Measurements from ENCODE around the gene SIK2.
"Not testable (repeated sequence)": the region's sequence is repeated elsewhere in the genome, so short reads cannot be mapped to it uniquely, and the experiment has no call there.

Gene SIK2

DNA sequence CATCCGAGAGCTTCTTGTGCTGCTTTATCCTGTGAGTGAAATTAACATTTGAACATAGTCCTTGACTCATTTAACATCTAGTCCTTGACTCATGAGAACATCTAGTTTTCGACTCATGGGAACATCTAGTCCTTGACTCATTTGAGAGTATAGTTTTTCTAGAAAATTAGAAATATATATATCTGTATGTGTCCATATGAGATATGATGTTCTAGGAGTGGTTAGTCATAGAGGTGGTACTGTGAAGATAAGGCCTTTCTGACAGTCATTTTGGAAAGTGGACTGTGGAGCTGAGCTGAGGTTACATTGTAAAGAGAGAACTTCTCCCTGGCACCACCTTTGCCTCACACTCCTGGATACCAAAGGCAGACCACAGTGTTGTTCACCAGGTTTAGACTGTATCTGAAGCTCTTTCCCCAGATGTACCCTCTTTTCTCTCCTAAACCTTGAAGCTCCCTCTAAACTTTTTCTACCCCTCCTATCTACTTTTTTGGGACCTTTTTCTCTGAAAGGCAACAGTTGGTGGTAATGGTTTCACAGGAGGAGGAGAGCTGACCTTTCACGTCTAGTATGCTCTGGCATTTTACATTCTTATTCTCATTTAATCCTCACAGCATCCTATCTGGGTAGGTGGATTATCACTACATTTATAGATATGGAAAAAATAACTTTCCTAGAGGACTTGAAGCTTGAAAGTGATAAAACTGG is 96.8 kb downstream of the SIK2 start:
- DNase-seq (ENCODE audit: low read depth in 2 of 2), result no peak

DNA sequence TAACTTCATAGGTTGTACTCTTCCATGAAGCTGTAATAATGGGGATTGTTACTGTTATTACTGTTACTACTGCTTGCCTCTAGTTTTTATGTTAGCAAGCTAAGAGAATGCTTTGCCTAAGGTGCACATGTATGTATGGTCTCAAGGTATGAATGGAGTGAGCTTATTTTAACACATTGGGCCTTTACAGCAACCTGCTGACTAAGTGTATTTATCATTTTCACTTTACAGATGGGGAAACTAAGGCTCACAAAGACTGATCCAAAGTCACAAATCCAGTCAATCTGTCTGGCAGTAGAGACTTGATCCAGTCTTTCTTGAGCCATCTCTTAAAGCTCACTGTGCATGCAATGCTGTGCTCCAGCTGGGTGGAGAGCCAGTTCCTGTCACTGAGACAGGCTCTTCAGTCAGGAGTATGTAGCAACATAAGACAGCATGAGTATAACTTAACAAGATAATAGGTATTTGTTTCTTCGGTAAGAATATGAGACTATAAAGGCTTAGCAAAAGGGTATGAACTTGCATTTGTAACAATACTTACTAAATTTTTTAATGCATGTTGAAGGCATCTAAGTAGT is 97.4 kb downstream of the SIK2 start:
- DNase-seq (ENCODE audit: low read depth in 2 of 2), result no peak

DNA sequence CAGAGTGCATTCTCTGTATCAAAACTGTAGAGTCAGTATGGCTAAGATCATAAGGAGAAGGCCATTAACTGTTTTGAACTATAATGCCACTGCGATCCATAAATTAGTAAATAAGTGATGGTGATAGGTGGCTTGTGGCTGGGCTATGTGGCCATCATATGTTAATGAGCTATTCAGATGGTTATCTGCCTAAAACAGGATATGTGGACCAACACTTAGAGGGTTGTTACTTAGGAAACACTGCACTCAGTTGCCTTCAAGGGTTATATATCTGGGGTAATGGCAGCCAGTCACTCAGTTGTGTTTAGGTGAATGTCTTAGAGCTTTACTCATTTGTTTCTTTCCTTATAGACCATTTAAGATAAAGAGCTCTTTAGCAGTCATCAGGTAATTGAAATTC is 97.9 kb downstream of the SIK2 start:
- no peak for DNase-seq (ENCODE audit: low read depth in 2 of 2)

DNA sequence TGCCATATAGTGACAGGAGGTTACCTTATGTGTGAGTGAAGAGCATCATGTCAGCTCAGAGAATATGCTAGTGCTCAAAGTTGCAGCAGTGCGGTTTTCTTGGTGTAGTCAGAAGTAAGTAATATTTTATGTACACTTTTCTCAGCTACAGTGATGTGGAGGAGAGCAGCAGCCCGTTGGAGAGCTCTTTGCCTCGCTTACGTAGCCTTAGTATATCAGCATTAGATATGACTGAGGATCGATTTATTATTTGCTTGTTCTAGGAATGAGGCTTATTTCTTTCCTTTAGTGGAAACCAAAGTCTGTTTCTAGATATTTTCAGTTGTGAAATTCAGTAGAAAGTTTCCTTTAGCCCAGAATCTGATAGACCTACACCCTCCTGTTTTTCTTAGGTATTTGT is 100.4 kb downstream of the SIK2 start:
- no peak for DNase-seq (ENCODE audit: low read depth in 2 of 2)

DNA sequence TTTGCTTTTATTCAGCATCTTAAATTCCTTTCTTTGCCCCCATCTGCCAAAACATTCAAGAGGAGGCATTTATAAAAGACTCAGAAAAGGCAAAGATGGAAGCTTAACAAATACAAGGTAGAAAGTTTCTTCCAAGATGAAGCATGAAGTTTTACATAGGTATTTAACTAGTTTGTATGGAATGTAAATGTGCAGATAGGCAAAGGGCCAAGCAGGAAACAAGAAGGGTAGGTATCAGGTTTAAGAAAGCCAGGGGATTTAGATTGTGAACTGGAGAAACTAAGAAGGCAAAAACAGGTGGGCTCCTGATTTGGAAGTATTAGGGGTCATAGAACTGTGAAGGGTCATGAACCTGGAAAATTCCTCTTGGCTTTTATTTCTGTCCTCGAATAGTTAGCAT is 101.3 kb downstream of the SIK2 start:
- DNase-seq (ENCODE audit: low read depth in 2 of 2), result no peak

DNA sequence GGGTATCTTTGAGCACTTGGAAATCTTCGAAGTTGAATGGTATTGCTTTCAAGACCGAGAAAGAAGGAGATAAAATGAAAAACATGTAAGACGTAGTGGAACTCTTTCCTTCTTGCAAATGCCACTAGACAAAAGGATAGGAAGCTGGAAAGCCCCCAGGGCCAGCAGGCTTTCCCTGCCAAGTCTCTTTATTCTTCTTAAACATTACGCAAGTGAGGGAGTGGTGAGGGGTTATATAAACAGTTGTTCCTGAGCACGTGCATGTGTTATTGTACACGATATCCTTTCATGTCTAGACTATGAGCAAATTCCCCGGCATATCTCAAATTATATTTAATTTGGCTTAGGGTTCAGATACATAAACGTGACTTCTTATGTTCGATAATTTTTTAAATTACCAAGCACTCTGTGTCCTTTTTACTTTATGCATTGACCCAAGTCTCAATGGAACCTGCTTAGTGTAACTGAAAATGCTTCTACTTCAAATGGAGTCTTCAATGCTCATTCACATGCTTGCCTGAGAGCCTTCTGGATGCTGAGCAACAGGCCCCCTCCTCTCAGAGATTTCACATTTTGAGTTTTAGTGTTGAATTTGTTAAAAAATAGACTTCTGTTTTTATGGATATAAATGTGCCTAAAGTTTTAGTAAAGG is 104.9 kb downstream of the SIK2 start:
- DNase-seq (ENCODE audit: low read depth in 2 of 2), result no peak

DNA sequence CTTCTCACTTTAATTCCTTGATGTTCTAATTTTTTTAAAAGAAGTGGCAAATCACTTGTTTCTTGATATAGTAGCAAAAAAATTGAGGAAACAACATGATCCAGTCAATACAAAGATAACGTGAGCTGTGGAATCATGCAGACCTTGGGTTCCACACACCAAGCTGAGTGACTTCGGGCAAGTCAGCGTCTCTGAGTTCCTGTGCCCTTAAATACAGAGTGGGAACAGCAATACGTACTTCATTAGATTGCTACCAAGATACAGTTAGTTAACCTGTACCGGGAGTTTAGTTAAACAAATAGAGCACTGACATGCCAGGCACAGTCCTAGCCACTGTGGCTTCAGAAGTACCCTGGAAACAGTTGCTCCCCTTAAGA is 105.4 kb downstream of the SIK2 start:
- no peak for DNase-seq (ENCODE audit: low read depth in 2 of 2)

DNA sequence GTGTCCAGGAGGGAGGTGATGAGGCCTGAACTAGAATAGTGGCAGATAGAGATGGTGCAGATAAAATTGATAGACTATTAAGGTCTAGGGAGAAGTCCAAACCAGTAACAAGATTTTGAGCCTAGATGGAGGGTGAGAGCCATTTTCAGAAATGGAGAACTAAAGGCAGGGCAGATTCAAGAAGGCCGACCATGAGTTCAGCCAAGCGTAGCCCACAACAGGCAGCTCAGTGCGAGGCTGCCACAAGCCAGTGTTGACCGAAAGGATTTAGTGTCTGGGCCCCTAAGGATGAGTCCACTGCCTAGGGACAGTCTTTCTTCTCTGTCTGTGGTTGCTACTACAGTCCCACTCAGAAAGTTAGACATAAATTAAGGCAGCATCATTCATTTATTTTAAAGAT is 112.3 kb downstream of the SIK2 start:
- DNase-seq (ENCODE audit: low read depth in 2 of 2), result no peak

DNA sequence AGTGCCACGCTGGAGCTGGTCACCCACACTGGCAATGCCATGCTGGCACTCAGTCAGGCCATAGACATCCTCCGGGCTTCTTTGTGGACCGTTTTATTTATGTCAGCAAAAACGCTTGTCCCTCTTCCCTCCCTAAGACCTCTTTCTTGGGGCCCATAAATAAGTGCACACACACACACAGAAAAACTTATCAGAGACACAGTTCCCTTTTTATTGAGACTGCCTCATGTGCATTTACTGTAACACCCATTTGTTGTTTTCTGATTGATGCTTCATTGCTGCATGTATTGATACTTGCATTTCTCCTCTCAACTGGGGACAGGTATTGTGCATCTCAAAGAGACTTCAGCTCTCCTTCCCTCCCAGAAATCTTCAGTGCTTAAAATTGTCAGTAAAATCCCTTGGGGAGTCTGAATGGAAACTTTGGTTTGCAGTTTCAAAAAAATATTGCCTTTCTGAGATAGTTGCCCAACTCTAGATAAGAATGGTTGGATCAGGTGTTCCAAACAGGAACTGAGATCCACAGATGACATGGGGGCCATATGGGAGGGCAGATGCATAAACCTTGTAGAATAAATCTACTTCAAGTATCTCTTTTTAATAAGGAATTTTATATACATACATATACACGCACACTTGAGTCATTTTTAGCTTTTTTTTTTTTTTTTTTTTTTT is 113.0 kb downstream of the SIK2 start:
- no peak for DNase-seq (ENCODE audit: low read depth in 2 of 2)

DNA sequence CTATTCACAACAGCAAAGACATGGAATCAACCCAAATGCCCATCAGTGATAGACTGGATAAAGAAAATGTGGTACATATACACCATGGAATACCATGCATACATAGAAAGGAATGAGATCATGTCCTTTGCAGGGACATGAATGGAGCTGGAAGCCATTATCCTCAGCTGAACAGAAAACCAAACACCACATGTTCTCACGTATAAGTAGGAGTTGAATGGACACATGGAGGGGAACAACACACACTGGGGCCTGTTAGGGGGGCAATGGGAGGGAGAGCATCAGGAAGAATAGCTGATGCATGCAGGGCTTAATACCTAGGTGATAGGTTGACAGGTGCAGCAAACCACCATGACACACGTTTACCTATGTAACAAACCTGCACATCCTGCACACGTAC is 115.4 kb downstream of the SIK2 start:
- DNase-seq (ENCODE audit: low read depth in 2 of 2), result not testable (repeated sequence)

DNA sequence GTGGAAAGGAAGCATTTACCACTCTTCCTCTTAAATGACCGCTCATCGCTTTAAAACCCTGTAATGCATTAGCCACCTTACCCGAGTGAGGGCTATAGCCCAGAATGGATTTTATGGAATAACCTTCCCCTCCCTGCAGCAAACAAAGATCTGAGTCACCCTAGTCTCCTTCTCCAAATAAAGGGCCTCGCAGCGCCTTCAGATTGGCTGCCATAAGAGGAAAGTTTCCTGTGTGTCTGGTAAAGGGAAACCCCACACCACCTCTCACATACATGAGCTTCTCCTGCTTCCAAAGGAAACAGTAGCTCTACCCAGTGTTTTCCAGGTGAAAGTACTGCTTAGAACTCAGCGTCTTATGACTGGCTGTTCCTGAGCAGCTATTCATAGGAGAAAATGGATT is 116.2 kb downstream of the SIK2 start:
- no peak for DNase-seq (ENCODE audit: low read depth in 2 of 2)

DNA sequence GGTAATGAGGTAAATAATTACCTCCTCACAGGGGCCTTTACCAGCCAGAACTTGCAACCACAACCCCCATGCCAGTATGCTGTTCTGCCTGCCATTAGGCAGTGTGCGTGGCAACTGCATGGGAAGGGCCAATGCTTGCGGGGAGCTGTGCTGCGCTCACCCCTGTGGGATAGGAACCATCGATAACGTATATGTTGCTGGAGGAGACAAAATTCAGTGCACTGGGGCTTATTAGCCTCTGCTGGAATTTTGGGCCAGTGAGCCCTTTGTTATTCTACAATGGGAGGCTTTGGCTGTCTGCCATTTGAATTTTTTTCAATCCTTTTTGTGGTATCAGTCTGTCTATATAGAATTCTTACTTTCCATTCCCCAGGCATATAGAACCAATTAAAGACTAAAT is 116.6 kb downstream of the SIK2 start:
- DNase-seq (ENCODE audit: low read depth in 2 of 2), result no peak

DNA sequence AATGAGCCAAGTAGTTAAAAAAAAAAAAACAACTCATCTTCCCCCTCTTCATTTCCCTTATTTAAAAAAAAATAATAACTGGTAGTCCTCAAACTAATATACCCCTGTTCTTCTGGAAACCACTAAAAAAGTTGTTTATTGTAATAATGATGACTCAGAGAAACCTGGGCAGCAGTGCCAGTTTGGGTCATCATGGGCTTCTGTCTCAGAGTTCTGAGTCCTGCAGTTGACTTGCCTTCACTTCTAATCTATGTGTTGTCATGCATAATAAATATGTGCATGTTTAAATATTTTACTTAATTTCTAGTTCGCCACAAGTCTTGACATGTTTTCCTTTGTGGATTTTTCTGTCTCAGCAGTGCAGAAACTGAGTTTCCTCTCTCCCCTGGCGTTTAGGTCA is 117.1 kb downstream of the SIK2 start:
- DNase-seq (ENCODE audit: low read depth in 2 of 2), result no peak

DNA sequence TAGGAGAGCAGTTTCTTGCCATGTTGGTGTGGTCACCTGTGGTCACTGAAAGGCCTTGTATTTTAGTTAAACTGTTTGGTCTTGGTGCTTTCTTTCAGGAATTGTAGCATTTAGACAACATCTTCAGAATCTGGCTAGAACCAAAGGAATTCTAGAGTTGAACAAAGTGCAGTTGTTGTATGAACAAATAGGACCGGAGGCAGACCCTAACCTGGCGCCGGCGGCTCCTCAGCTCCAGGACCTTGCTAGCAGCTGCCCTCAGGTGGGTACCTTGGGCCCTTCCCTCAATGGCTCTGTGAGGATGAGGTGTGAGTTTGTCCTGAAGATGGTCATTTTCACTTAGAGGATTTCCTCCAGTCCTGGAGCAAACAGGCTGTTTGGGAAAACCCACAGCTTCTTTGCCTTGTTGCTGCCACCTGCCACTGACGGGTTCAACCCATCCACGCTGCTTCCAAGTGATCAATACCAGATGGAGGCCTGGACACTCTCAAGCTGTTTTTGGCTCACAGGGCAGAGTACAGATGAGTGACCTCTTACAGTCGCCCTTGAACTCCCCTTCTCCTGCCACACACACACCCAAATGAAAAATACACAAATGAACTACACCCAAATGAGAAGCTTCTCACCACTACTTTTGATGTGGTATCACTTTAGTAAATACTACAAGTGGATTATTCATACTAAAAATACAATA is 118.7 kb downstream of the SIK2 start:
- DNase-seq (ENCODE audit: low read depth in 2 of 2), result no peak

DNA sequence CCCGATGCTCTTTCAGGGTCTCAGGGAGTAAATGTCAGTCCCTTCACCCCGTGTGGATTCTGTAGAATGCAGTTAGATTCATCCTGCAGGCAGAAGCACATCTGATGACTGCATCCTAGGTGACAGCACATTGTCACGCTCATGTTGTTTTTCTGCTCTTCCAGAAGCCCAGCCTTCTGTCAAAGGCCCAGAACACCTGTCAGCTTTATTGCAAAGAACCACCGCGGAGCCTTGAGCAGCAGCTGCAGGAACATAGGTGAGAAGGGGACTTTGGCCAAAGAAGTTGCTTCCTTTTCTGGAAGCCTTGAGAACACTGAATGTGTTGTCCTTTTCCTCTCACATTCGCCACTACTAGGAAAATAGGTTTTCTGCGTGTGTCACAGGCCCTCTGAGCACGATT is 120.3 kb downstream of the SIK2 start:
- no peak for DNase-seq (ENCODE audit: low read depth in 2 of 2)

DNA sequence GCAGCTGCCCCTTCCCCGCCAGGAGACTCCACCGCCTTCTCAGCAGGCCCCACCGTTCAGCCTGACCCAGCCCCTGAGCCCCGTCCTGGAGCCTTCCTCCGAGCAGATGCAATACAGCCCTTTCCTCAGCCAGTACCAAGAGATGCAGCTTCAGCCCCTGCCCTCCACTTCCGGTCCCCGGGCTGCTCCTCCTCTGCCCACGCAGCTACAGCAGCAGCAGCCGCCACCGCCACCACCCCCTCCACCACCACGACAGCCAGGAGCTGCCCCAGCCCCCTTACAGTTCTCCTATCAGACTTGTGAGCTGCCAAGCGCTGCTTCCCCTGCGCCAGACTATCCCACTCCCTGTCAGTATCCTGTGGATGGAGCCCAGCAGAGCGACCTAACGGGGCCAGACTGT is 121.3 kb downstream of the SIK2 start:
- no peak for DNase-seq (ENCODE audit: low read depth in 2 of 2)

DNA sequence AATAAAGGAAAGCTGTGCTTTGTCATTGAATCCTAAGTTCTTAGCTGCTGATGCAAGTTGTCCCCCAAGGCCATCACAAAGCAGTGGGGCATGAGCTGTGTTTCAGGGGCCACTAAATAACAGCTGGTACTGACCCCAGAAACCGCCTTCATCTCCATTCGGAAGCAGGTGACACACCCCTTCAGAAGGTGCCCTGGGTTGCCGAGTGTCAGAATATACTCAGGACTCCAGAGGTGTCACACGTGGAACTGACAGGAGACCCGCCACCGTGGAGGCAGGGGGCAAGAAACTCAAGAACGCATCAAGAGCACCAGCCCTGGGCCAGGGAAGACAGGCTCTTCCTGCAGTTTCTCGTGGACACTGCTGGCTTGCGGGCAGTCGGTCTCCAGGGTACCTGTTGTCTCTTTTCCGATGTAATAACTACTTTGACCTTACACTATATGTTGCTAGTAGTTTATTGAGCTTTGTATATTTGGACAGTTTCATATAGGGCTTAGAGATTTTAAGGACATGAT is 122.4 kb downstream of the SIK2 start:
- DNase-seq (ENCODE audit: low read depth in 2 of 2), result no peak

DNA sequence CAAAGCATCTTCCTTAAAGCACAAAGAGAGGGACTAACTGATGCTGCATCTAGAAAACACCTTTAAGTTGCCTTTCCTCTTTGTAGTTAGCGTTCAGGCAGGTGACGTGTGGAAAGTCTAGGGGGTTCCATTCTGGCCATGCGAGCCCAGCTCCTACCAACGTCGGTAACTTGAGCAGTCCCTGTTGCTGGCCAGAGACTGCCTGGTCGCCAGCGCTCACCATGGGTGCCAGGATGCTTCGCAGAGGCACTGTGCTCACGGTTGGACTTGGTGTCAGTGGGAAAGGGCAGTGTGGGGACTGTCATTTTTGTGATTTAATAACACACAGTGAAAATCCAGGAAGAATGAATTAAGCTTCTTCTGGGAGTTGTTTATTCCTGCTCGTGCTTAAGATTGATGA is 123.4 kb downstream of the SIK2 start:
- DNase-seq (ENCODE audit: low read depth in 2 of 2), result no peak

DNA sequence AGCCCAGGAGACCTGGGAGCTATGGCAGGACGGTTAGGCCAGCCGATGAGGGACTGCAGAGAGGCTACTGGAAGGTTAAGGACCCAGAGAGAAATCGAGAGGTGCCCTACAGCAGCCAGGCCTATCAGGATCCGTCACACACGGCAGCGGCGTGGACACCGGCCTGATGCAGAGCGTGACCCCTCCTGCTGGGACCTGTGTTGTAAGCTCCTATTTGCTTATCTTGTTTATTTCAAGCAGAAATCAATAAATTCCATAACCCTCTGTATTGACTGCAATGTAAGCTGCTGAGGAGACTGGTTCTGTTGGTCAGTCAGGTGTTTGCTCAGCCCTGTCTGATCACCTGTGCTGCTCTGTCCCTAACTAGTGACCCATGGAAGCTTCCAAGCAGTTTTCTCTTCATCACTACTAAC is 124.1 kb downstream of the SIK2 start:
- no peak for DNase-seq (ENCODE audit: low read depth in 2 of 2)

DNA sequence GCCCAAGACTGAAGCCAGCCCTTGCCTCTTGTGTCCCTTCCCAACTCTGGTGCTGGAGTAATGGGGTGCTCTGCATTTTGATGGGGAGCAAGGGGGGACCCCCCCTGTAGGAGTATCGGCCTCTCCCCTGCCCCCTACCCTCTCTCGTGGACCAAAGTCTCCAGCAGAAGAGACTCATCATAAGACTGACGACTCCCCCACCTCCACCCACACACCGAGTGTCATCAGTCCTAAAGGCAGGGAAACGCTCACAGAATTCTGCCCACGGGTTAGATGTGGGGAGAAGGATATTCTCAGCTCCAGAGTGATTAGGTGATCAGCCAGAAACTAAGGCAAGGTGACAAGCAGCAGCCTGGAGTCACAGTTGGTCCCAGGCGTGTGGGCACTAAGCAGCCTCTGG is 125.2 kb downstream of the SIK2 start:
- DNase-seq (ENCODE audit: low read depth in 2 of 2), result no peak

DNA sequence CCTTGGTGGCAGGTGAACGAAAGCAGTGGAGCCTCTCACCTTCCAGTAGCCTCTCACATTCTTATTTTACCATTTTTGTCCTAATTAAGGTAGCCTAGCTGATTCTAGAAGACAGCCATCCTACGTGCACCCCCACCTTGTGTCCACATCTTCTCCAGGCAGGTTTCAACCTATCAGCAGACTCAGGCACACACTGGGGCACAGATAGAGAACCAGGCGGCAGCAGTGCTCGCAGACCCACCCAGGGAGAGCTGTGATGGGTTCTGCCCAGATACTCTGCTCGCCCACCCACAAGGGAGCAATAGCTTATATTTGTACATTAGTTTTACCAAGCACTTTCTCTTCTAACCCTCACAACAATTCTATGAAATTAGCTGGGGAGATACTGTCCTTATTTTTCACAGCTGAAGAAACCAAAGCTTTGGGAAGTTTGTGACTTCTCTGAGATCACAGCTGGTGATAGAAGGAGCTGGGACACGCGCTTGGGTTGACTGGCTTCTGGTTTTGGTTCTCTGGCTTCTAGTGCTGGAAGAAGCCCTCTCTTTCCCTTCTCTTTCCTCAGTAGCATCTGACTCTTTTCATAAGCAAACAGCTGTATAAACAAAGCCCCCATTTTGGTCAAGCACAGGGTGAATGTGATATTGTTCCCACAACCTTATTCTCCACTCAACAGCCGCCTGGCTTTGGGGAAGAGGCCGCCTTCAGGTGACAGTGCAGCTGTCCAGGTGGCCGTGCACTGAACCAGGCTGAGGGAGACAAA is 127.0 kb downstream of the SIK2 start:
- no peak for DNase-seq (ENCODE audit: low read depth in 2 of 2)
